HCT116 (cell line): ENCODE data around the gene NFX1. TPM values are rescaled to one million over a fixed set of nuclear protein-coding genes. Genes with fewer than 3 reads are reported as not detected.

Source experiments
- ATAC-seq: fragments of 200-7000 bp; cut with Tn5 transposase; 2 replicates; pipeline ENCODE4 v1.9.1; 2020; ENCODE audit warnings: mild to moderate bottlenecking, moderate library complexity
- BruUV-seq: library from RNA; stranded (reverse); fragments of 400-500 nt; replicated peaks from 2 replicates; lab custom pipeline; 2021; lab: Mats Ljungman, UMichigan
- CTCF ChIA-PET: fragments of 300-600 bp; sonication (Branson Sonifier 250); formaldehyde crosslinking; loops from one replicate; lab custom pipeline; 2021; ENCODE audit warnings: antibody characterized with exemption; lab: Charles Lee
- POLR2A ChIA-PET: fragments of 300-600, 350-600 bp; sonication (Branson Sonifier 250); formaldehyde crosslinking; loops from one replicate; lab custom pipeline; 2021; ENCODE audit warnings: antibody characterized with exemption; lab: Charles Lee
- RAD21 ChIA-PET, 2 experiments: fragments of 300-600 bp; sonication (Branson Sonifier 250); formaldehyde crosslinking; loops; one replicate each; lab custom pipeline; 2023; ENCODE audit warnings: low total read pairs in 2 of 2; ENCODE audit not compliant: uncharacterized antibody in 2 of 2, unreplicated experiment in 2 of 2, low non-redundant PET in 1 of 2; lab: Charles Lee
- DNase-seq: peaks from one replicate; pipeline ENCODE4 v3.0.0-alpha.2; 2010; ENCODE audit warnings: low read depth, low spot score
- H2AFZ ChIP-seq: fragments of 200-600 bp; shearing (Covaris generic), sonication (generic); 2 replicates; pipeline ENCODE4 v1.6.1; 2017; ENCODE audit warnings: low read depth, mixed run types, mixed read lengths, antibody characterized with exemption, low read length; ENCODE audit not compliant: poor library complexity, severe bottlenecking
- H3K27ac ChIP-seq: 2 replicates; pipeline ENCODE4 v1.5.1; 2012; ENCODE audit warnings: low read depth, low read length
- H3K27me3 ChIP-seq: fragments of 200-600 bp; sonication (generic); 2 replicates; pipeline ENCODE4 v1.6.1; 2016; ENCODE audit warnings: mixed run types, low read length, mixed read lengths; ENCODE audit not compliant: insufficient read depth
- H3K36me3 ChIP-seq, 2 experiments: fragments of 200-500 bp in 1 of 2; fragments of 200-600 bp in 1 of 2; sonication (Bioruptor generic) in 1 of 2; sonication (generic) in 1 of 2; 2 replicates each; pipeline versions ENCODE4 v1.5.1 to v1.6.1; 2014 to 2016; ENCODE audit warnings: low read length in 2 of 2, inconsistent platforms in 1 of 2, mixed read lengths in 1 of 2, mixed run types in 1 of 2; ENCODE audit not compliant: insufficient read depth in 2 of 2, control insufficient read depth in 1 of 2
- H3K4me1 ChIP-seq, 2 experiments: fragments of 200-600 bp in 1 of 2; sonication (generic) in 1 of 2; 2 replicates each; pipeline versions ENCODE4 v1.5.1 to v1.6.1; 2012 to 2017; ENCODE audit warnings: low read length in 2 of 2, inconsistent platforms in 1 of 2, mild to moderate bottlenecking in 1 of 2, mixed read lengths in 1 of 2, mixed run types in 1 of 2, moderate library complexity in 1 of 2; ENCODE audit not compliant: insufficient read depth in 2 of 2, control insufficient read depth in 1 of 2
- H3K4me2 ChIP-seq: fragments of 200-600 bp; sonication (generic); 2 replicates; pipeline ENCODE4 v1.6.1; 2017; ENCODE audit warnings: mixed run types, low read length, mixed read lengths
- H3K4me3 ChIP-seq, 2 experiments: fragments of 200-600 bp in 1 of 2; sonication (generic) in 1 of 2; replicated peaks in 1 of 2; 2 replicates each; pipeline ENCODE4 v1.5.1; 2011 to 2016; ENCODE audit warnings: low read length in 2 of 2, control low read depth in 1 of 2, low read depth in 1 of 2, mild to moderate bottlenecking in 1 of 2, mixed read lengths in 1 of 2, mixed run types in 1 of 2
- H3K79me2 ChIP-seq: fragments of 200-600 bp; sonication (generic); 2 replicates; pipeline ENCODE4 v1.6.1; 2017; ENCODE audit warnings: mild to moderate bottlenecking, mixed run types, low read length, moderate library complexity, mixed read lengths; ENCODE audit not compliant: insufficient read depth
- H3K9ac ChIP-seq: fragments of 200-600 bp; sonication (generic); 2 replicates; pipeline ENCODE4 v1.6.1; 2016; ENCODE audit warnings: low read length, mixed read lengths
- H3K9me2 ChIP-seq: fragments of 200-600 bp; sonication (generic), shearing (Covaris generic); 2 replicates; pipeline ENCODE4 v1.6.1; 2017; ENCODE audit warnings: mixed run types, mild to moderate bottlenecking, moderate library complexity; ENCODE audit not compliant: insufficient read depth
- H3K9me3 ChIP-seq, 2 experiments: fragments of 200-500 bp in 1 of 2; fragments of 200-600 bp in 1 of 2; sonication (Bioruptor generic) in 1 of 2; sonication (generic) in 1 of 2; 2 replicates each; pipeline ENCODE4 v1.6.1; 2014 to 2017; ENCODE audit warnings: low read length in 2 of 2, mixed read lengths in 2 of 2, inconsistent platforms in 1 of 2, low read depth in 1 of 2, mild to moderate bottlenecking in 1 of 2, mixed run types in 1 of 2, moderate library complexity in 1 of 2; ENCODE audit not compliant: control insufficient read depth in 1 of 2, insufficient read depth in 1 of 2
- H4K20me1 ChIP-seq: fragments of 200-600 bp; sonication (generic), shearing (Covaris generic); 2 replicates; pipeline ENCODE4 v1.6.1; 2017; ENCODE audit warnings: mixed run types, mild to moderate bottlenecking, moderate library complexity; ENCODE audit not compliant: insufficient read depth
- CBX3 ChIP-seq: IDR thresholded peaks from 2 replicates; pipeline ENCODE4 v1.6.1; 2012; ENCODE audit warnings: low read depth
- CEBPB ChIP-seq: IDR thresholded peaks from 2 replicates; pipeline ENCODE4 v1.6.1; 2012; ENCODE audit warnings: low read depth
- EZH2 ChIP-seq: fragments of 200-600 bp; sonication (generic); IDR thresholded peaks from 2 replicates; pipeline ENCODE4 v1.6.1; 2017; ENCODE audit warnings: antibody characterized with exemption, mixed run types
- EZH2phosphoT487 ChIP-seq: fragments of 200-600 bp; IDR thresholded peaks from 2 replicates; pipeline ENCODE4 v1.6.1; 2018; ENCODE audit warnings: antibody characterized with exemption, borderline replicate concordance
- POLR2A ChIP-seq: IDR thresholded peaks from 2 replicates; pipeline ENCODE4 v1.7.0; 2011; ENCODE audit warnings: borderline replicate concordance; ENCODE audit not compliant: insufficient read depth, insufficient read length; ENCODE audit errors: extremely low read depth
- POLR2AphosphoS5 ChIP-seq: IDR thresholded peaks from 2 replicates; pipeline ENCODE4 v1.6.1; 2011; ENCODE audit warnings: mild to moderate bottlenecking, low read depth, low read length, moderate library complexity
- RAD21 ChIP-seq: IDR thresholded peaks from 2 replicates; pipeline ENCODE4 v1.6.1; 2012; ENCODE audit warnings: low read depth, mild to moderate bottlenecking
- SIN3A ChIP-seq: IDR thresholded peaks from 2 replicates; pipeline ENCODE4 v1.6.1; 2012; ENCODE audit warnings: low read depth
- SRF ChIP-seq: IDR thresholded peaks from 2 replicates; pipeline ENCODE4 v1.6.1; 2012; ENCODE audit warnings: low read depth
- TCF7L2 ChIP-seq: IDR thresholded peaks from 2 replicates; pipeline ENCODE4 v1.7.0; 2011; ENCODE audit warnings: borderline replicate concordance, inconsistent platforms; ENCODE audit not compliant: insufficient read depth, insufficient read length; ENCODE audit errors: extremely low read depth
- ZNF274 ChIP-seq: fragments of 200-500 bp; sonication (Bioruptor generic); IDR thresholded peaks from 2 replicates; pipeline ENCODE4 v1.6.1; 2014; ENCODE audit warnings: mild to moderate bottlenecking, low read depth, low read length, inconsistent platforms
- intact Hi-C: fragments of 100-400 bp; cut with micrococcal nuclease; formaldehyde crosslinking; loops from 2 replicates; pipeline ENCODE4 v1.10.0; 2022
- total RNA-seq: library from RNA; stranded (reverse); gene quantifications from one replicate; pipeline ENCODE4 v1.2.1, GENCODE V29; 2021; ENCODE audit not compliant: unreplicated experiment
- TF ChIP-seq, protein P1 (sequence below), 3 experiments: fragments of 200-600 bp in 1 of 3; sonication (generic) in 1 of 3; IDR thresholded peaks in 2 of 3; conservative IDR thresholded peaks in 1 of 3; 2 replicates each; pipeline ENCODE4 v1.5.1; 2012 to 2017; ENCODE audit warnings: low read depth in 2 of 3, low read length in 2 of 3, antibody characterized with exemption in 1 of 3, borderline replicate concordance in 1 of 3, control low read depth in 1 of 3, mild to moderate bottlenecking in 1 of 3, mixed read lengths in 1 of 3, mixed run types in 1 of 3, moderate library complexity in 1 of 3; ENCODE audit not compliant: insufficient read depth in 1 of 3
- TF ChIP-seq, protein P2 (sequence below): IDR thresholded peaks from 2 replicates; pipeline ENCODE4 v1.6.1; 2012; ENCODE audit warnings: low read depth

Gene NFX1
- total RNA-seq, 1 experiment from 2014 or later, result 31.7 TPM

DNA sequence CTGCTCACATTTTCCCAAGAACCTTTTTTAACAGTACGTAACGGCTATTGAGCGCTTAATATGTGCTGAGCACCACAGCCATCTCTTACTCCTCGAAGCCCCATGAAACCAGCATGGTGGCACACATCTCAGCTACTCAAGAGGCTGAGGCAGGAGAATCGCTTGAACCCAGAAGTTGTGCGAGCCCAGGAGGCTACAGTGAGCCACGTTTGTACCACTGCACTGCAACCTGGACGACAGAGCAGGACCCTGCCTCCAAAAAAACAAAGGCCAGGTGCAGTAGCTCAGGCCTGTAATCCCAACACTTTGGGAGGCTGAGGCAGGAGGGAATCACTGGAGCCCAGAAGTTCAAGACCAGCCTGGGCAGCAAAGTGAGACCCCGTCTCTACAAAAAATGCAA is 83.9 kb downstream of the NFX1 start:
- RAD21 ChIA-PET, result interaction anchor here in 1 of 2 experiments (2.2 kb wide), 1 partner anchor 92 kb away, joined by 8 read pairs; no protein-coding TSS in a partner anchor
- no peak overlapping the region for H3K27ac ChIP-seq

DNA sequence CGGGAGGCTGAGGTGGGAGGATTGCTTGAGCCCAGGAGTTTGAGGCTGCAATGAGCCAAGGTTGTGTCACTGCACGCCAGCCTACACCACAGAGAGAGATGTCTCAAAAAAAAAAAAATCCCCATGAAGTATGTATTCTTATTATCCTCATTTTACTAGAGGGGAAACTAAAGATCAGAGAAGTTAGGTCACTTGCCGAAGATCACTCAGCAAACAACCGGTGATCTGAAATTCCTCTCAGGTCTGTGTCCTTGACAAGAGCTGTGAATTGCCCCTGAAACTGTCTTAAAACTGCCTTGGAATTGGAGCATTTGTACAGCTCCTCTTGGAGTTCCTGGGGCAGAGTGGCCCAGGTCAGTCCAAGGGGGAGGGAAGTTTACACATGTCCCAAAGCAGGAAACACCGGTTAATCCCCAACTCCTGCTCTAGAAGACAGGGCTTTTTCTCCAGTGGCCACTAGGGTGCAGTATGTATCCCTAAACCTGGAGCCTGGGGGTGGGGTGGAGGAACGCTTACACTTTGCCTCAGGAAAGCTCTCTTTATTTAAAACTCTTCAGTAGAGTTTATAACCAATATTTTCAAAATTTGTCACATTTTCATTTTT is 84.4 kb downstream of the NFX1 start:
- Histone ChIP-seq H3K9me3 (no peaks in the 10 kb centered on the region), H3K79me2 (no peaks in the 10 kb centered on the region), H4K20me1 (no peaks in the 10 kb centered on the region), H3K4me1 (peaks cover 9 to 20% of the 10 kb centered on the region in 2 experiments), H3K27me3 (no peaks in the 10 kb centered on the region), H3K36me3 (peaks cover 11 to 13% of the 10 kb centered on the region in 2 experiments; a peak in 2 of 4 replicates), H3K4me2 (peak overlapping the region; percentile 57), H3K4me3 (peak overlapping the region; percentile 40 to 53; a peak in 3 of 4 replicates), H3K9me2 (no peaks in the 10 kb centered on the region), H3K27ac (peak overlapping the region; percentile 67; the same call in 1 of the 2 replicates), H3K9ac (peak overlapping the region; percentile 44), H2AFZ (peak overlapping the region; percentile 87)
- CTCF ChIA-PET, result interaction anchor here (0.7 to 4.2 kb wide), 14 partner anchors 14 to 347 kb away, joined by 3 to 41 read pairs (median 5); partner anchors contain the start of gene NOL6
- BruUV-seq, result TSS peak; percentile 66
- peak; percentile 64 for DNase-seq
- ATAC-seq, result peak; percentile 80
- intact Hi-C loops, result loop anchor here (1.0 kb wide), 1 partner anchor 92 kb away; no protein-coding TSS in a partner anchor
- RAD21 ChIA-PET, result interaction anchor here (0.9 to 2.2 kb wide), 3 partner anchors 29 to 99 kb away, joined by 3 to 8 read pairs (median 3); partner anchors contain the start of gene NOL6 (in 1 of the 2)
- POLR2A ChIA-PET, result interaction anchor here (0.6 to 1.6 kb wide), 4 partner anchors 76 to 350 kb away, joined by 3 to 6 read pairs (median 5); partner anchors contain the start of genes DNAJA1, NFX1 and NOL6
- TF ChIP-seq CEBPB (no peak), TCF7L2 (no peak), EZH2phosphoT487 (no peak), RAD21 (peak; percentile 82), POLR2AphosphoS5 (no peak), CBX3 (peak; percentile 60; the same call in 1 of the 2 replicates), SRF (no peak)
- TF ChIP-seq, protein P1, sequence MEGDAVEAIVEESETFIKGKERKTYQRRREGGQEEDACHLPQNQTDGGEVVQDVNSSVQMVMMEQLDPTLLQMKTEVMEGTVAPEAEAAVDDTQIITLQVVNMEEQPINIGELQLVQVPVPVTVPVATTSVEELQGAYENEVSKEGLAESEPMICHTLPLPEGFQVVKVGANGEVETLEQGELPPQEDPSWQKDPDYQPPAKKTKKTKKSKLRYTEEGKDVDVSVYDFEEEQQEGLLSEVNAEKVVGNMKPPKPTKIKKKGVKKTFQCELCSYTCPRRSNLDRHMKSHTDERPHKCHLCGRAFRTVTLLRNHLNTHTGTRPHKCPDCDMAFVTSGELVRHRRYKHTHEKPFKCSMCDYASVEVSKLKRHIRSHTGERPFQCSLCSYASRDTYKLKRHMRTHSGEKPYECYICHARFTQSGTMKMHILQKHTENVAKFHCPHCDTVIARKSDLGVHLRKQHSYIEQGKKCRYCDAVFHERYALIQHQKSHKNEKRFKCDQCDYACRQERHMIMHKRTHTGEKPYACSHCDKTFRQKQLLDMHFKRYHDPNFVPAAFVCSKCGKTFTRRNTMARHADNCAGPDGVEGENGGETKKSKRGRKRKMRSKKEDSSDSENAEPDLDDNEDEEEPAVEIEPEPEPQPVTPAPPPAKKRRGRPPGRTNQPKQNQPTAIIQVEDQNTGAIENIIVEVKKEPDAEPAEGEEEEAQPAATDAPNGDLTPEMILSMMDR (IDR thresholded peaks at IDR 0.05 in 2 of 3, conservative IDR thresholded peaks at IDR 0.05 in 1 of 3; ENCODE audit: borderline replicate concordance in 1 of 3, insufficient read depth in 1 of 3, low read depth in 2 of 3, low read length in 2 of 3), result peak; percentile 86 to 93 (median 90)
- TF ChIP-seq, protein P2, sequence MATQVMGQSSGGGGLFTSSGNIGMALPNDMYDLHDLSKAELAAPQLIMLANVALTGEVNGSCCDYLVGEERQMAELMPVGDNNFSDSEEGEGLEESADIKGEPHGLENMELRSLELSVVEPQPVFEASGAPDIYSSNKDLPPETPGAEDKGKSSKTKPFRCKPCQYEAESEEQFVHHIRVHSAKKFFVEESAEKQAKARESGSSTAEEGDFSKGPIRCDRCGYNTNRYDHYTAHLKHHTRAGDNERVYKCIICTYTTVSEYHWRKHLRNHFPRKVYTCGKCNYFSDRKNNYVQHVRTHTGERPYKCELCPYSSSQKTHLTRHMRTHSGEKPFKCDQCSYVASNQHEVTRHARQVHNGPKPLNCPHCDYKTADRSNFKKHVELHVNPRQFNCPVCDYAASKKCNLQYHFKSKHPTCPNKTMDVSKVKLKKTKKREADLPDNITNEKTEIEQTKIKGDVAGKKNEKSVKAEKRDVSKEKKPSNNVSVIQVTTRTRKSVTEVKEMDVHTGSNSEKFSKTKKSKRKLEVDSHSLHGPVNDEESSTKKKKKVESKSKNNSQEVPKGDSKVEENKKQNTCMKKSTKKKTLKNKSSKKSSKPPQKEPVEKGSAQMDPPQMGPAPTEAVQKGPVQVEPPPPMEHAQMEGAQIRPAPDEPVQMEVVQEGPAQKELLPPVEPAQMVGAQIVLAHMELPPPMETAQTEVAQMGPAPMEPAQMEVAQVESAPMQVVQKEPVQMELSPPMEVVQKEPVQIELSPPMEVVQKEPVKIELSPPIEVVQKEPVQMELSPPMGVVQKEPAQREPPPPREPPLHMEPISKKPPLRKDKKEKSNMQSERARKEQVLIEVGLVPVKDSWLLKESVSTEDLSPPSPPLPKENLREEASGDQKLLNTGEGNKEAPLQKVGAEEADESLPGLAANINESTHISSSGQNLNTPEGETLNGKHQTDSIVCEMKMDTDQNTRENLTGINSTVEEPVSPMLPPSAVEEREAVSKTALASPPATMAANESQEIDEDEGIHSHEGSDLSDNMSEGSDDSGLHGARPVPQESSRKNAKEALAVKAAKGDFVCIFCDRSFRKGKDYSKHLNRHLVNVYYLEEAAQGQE, result no peak

More for the DNA sequence above, 83.9 kb downstream of the NFX1 start:
- no peak for ATAC-seq
- H3K9ac ChIP-seq, result no peak overlapping the region
- H3K79me2 ChIP-seq, result no peaks in the 10 kb centered on the region
- no peak overlapping the region for H2AFZ ChIP-seq
- H3K9me2 ChIP-seq, result no peaks in the 10 kb centered on the region
- no peak for TF ChIP-seq SIN3A
- no peak for TF ChIP-seq ZNF274
- TF ChIP-seq POLR2A, result no peak
- TF ChIP-seq POLR2AphosphoS5, result no peak
- no peak for TF ChIP-seq EZH2phosphoT487
- no peak for TF ChIP-seq CBX3
- no peak for TF ChIP-seq EZH2
- BruUV-seq, result no TSS peak
- H3K4me1 ChIP-seq, result peaks cover 9 to 20% of the 10 kb centered on the region in 2 experiments
- H3K4me3 ChIP-seq, result no peak overlapping the region
- H3K27me3 ChIP-seq, result no peaks in the 10 kb centered on the region
- no peaks in the 10 kb centered on the region for H4K20me1 ChIP-seq
- intact Hi-C loops, result no loop called here
- no peak for DNase-seq
- POLR2A ChIA-PET, result interaction anchor here (1.0 kb wide), 1 partner anchor 99 kb away, joined by 6 read pairs; the partner anchor contains the start of gene NOL6
- H3K4me2 ChIP-seq, result no peak overlapping the region
- CTCF ChIA-PET, result interaction anchor here (1.7 to 4.2 kb wide), 2 partner anchors 18 to 93 kb away, joined by 17 to 41 read pairs; no protein-coding TSS in a partner anchor
- H3K9me3 ChIP-seq, result no peaks in the 10 kb centered on the region
- H3K36me3 ChIP-seq, result peaks cover 11 to 15% of the 10 kb centered on the region in 2 experiments; a peak in 2 of 4 replicates
